ENCODE data around the gene ARHGEF4.

Gene ARHGEF4

GRCh38 chr2:131044075-131044756 is 207.5 kb downstream of the ARHGEF4 start:
- no peak overlapping the region for H3K9ac ChIP-seq
- H3K4me3 ChIP-seq (IDR thresholded peaks at IDR 0.05; ENCODE audit: insufficient read depth, low read depth, low read length) = no peak overlapping the region
- H3K27ac ChIP-seq = no peak overlapping the region
- H3K4me2 ChIP-seq = no peak overlapping the region
- no peaks in the 10 kb centered on the region for H3K79me2 ChIP-seq (ENCODE audit: insufficient read depth, low read depth)
- no peak overlapping the region for H2AFZ ChIP-seq (ENCODE audit: low read depth)
- no peaks in the 10 kb centered on the region for H3K36me3 ChIP-seq (ENCODE audit: insufficient read depth)
- no peak for TF ChIP-seq CTCF (conservative IDR thresholded peaks at IDR 0.05; ENCODE audit: low read depth, low read length)
- H3K27me3 ChIP-seq (ENCODE audit: insufficient read depth, low read depth) = no peaks in the 10 kb centered on the region
- H3K4me1 ChIP-seq (ENCODE audit: low read depth, poor library complexity, severe bottlenecking) = no peaks in the 10 kb centered on the region
- no peaks in the 10 kb centered on the region for H4K20me1 ChIP-seq (ENCODE audit: insufficient read depth)

- Histone ChIP-seq H3K4me2 (no peak overlapping the region), H4K20me1 (ENCODE audit: insufficient read depth) (no peaks in the 10 kb centered on the region), H3K4me3 (IDR thresholded peaks at IDR 0.05; ENCODE audit: insufficient read depth, low read depth, low read length) (no peak overlapping the region), H3K9ac (no peak overlapping the region), H3K27ac (no peak overlapping the region), H3K4me1 (ENCODE audit: low read depth, poor library complexity, severe bottlenecking) (no peaks in the 10 kb centered on the region), H3K27me3 (ENCODE audit: insufficient read depth, low read depth) (no peaks in the 10 kb centered on the region), H3K36me3 (ENCODE audit: insufficient read depth) (no peaks in the 10 kb centered on the region), H2AFZ (ENCODE audit: low read depth) (no peak overlapping the region), H3K79me2 (ENCODE audit: insufficient read depth, low read depth) (no peaks in the 10 kb centered on the region)
- TF ChIP-seq CTCF (conservative IDR thresholded peaks at IDR 0.05; ENCODE audit: low read depth, low read length) = no peak
Observed at GRCh38 chr2:131044757-131045150, 208.0 kb downstream of the ARHGEF4 start.

GRCh38 chr2:131045286-131046027 is 208.7 kb downstream of the ARHGEF4 start:
- no peak overlapping the region for H3K4me2 ChIP-seq
- TF ChIP-seq CTCF (conservative IDR thresholded peaks at IDR 0.05; ENCODE audit: low read depth, low read length) = no peak
- H3K4me3 ChIP-seq (IDR thresholded peaks at IDR 0.05; ENCODE audit: insufficient read depth, low read depth, low read length) = no peak overlapping the region
- H3K4me1 ChIP-seq (ENCODE audit: low read depth, poor library complexity, severe bottlenecking) = no peaks in the 10 kb centered on the region
- H4K20me1 ChIP-seq (ENCODE audit: insufficient read depth) = no peaks in the 10 kb centered on the region
- H3K9ac ChIP-seq = no peak overlapping the region
- no peak overlapping the region for H3K27ac ChIP-seq
- no peaks in the 10 kb centered on the region for H3K79me2 ChIP-seq (ENCODE audit: insufficient read depth, low read depth)
- no peak overlapping the region for H2AFZ ChIP-seq (ENCODE audit: low read depth)
- H3K27me3 ChIP-seq (ENCODE audit: insufficient read depth, low read depth) = no peaks in the 10 kb centered on the region
- no peaks in the 10 kb centered on the region for H3K36me3 ChIP-seq (ENCODE audit: insufficient read depth)

GRCh38 chr2:131046028-131046917 is 209.6 kb downstream of the ARHGEF4 start:
- H3K4me2 ChIP-seq = no peak overlapping the region
- H4K20me1 ChIP-seq (ENCODE audit: insufficient read depth) = no peaks in the 10 kb centered on the region
- H2AFZ ChIP-seq (ENCODE audit: low read depth) = no peak overlapping the region
- H3K4me3 ChIP-seq (IDR thresholded peaks at IDR 0.05; ENCODE audit: insufficient read depth, low read depth, low read length) = no peak overlapping the region
- H3K27ac ChIP-seq = no peak overlapping the region
- H3K4me1 ChIP-seq (ENCODE audit: low read depth, poor library complexity, severe bottlenecking) = no peaks in the 10 kb centered on the region
- no peaks in the 10 kb centered on the region for H3K36me3 ChIP-seq (ENCODE audit: insufficient read depth)
- H3K27me3 ChIP-seq (ENCODE audit: insufficient read depth, low read depth) = no peaks in the 10 kb centered on the region
- H3K9ac ChIP-seq = no peak overlapping the region
- TF ChIP-seq CTCF (conservative IDR thresholded peaks at IDR 0.05; ENCODE audit: low read depth, low read length) = no peak
- H3K79me2 ChIP-seq (ENCODE audit: insufficient read depth, low read depth) = no peaks in the 10 kb centered on the region
